ENCODE data around the gene CYB561D2.

GRCh38 chr3:50322115-50322385 is 28.6 kb upstream of the CYB561D2 start:
- TF ChIP-seq CTCF (conservative IDR thresholded peaks at IDR 0.05 in 1 of 2, IDR thresholded peaks at IDR 0.05 in 1 of 2; ENCODE audit: extremely low read depth in 1 of 2, insufficient read depth in 1 of 2, low read depth in 1 of 2, low read length in 2 of 2) (no peak), EZH2 (IDR thresholded peaks at IDR 0.05; ENCODE audit: borderline replicate concordance, low read length) (no peak)
